Omental fat pad (tissue), 4 donors: ENCODE data around the gene RPL7L1. TPM values are rescaled to one million over a fixed set of nuclear protein-coding genes. Genes with fewer than 3 reads are reported as not detected.

Experiments
- ATAC-seq: fragments of 150-250 bp; one replicate; pipeline ENCODE4 v1.9.1; 2016; ENCODE audit warnings: mild to moderate bottlenecking, moderate library complexity; ENCODE audit not compliant: low FRiP score
- DNase-seq: peaks from one replicate; pipeline ENCODE4 v3.0.0-alpha.2; 2019; ENCODE audit warnings: low spot score
- CTCF ChIP-seq, 3 donors: fragments of 450-650 bp; IDR thresholded peaks; one replicate each; pipeline ENCODE4 v1.5.1; 2016 to 2017; ENCODE audit warnings: antibody characterized with exemption in 3 of 3, mild to moderate bottlenecking in 3 of 3, moderate library complexity in 2 of 3
- total RNA-seq, 4 donors: library from RNA; depleted of rRNA; stranded (reverse); fragments of >200 nt; gene quantifications; one replicate each; pipeline ENCODE4 v1.1.0, GENCODE V29; 2016

Gene RPL7L1
- total RNA-seq, 4 donors from 2014 or later = 93.0 to 138 (median 105) TPM

DNA sequence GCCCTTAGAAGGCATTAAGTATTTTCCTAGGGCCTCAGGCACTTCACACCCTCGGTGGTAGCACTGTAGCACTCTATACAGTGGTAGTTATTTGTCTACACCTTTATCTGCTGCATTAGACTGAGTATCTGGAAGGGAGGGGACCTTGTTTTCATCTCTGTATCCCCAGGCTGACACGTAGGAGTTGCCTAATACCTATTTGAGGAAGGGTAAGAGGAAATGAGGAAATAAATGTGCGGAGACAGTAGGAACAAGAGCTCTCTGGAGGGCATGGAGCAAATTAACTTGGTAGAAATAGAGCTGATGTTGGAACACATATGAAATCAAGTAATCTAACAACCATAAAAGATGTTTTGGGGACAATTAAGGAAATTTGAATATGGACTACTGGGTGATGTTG is 53.8 kb downstream of the RPL7L1 start:
- no peak for TF ChIP-seq CTCF (IDR thresholded peaks at IDR 0.05)
- no peak for DNase-seq
- ATAC-seq = no peak

- no peak for DNase-seq
- no peak for ATAC-seq
- no peak for TF ChIP-seq CTCF (IDR thresholded peaks at IDR 0.05)
These were observed 55.9 kb downstream of the RPL7L1 start for GRCh38 chr6:42935322-42935721.

DNA sequence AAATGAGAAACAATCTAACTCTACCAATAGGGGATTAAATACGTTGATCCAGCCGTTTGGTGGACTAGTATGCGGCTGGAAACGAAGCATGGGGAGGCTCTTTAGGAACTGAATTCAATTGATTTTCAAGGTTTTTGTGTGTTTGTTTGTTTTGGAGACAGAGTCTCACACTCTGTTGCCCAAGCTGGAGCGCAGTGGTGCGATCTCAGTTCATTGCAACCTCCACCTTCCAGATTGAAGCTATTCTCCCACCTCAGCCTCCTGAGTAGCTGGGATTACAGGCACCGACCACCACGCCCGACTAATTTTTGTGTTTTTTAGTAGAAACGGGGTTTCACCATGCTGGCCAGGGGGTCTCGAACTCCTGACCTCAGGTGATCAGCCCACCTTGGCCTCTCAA is 57.0 kb downstream of the RPL7L1 start:
- no peak for ATAC-seq
- no peak for DNase-seq
- TF ChIP-seq CTCF (IDR thresholded peaks at IDR 0.05) = no peak

DNA sequence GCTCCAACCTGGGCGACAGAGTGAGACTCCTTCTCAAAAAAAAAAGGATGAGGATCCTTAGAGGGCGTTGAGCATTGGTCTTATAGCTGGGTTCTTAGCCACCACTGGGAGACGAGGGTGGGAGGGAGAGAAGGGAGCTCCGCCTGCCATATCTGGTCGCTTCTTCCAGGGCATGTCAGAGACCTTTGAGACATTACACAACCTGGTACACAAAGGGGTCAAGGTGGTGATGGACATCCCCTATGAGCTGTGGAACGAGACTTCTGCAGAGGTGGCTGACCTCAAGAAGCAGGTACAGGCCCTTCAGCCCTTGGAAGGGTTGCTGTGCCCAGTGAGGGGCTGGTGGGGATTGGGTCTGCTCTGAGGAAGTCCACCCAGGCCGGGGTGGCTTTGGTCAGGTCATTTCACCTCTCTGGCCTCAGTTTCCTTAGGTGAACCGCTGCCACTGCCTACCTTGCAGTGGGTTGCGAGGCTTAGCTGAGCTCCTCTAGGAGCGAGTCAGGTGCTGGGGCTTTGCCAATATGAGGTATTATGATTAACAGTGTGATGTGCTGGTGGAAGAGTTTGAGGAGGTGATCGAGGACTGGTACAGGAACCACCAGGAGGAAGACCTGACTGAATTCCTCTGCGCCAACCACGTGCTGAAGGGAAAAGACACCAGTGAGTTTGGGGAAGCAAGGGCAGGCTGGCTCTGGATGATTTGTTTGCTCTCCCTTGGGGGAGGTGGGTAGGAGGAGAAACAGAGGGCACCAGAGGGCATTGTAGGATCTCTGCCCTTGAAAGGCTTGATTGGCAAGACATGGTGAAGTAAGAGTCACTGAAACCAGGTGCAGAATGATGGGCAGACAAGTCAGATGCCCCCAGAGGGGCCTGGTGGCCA is 58.4 kb downstream of the RPL7L1 start:
- no peak for TF ChIP-seq CTCF (IDR thresholded peaks at IDR 0.05)
- ATAC-seq = no peak
- no peak for DNase-seq

GRCh38 chr6:42938428-42938796 is 59.0 kb downstream of the RPL7L1 start:
- ATAC-seq (no peak), DNase-seq (no peak)
- TF ChIP-seq CTCF (IDR thresholded peaks at IDR 0.05) = no peak

- no peak for ATAC-seq
- no peak for TF ChIP-seq CTCF (IDR thresholded peaks at IDR 0.05)
These were observed 59.8 kb downstream of the RPL7L1 start for GRCh38 chr6:42938987-42939809.

More at GRCh38 chr6:42938987-42939809, 59.8 kb downstream of the RPL7L1 start:
- DNase-seq = no peak

Other genes with a start within 250 kb of the RPL7L1 start
- 1 to 10 TPM in 1 of 4 donors, under 1 TPM in 3; 0.38 to 1.4 (median 0.54) TPM for gene PRPH2, start 157.0 kb upstream of the RPL7L1 start, total RNA-seq
- 10 to 100 TPM; 16.4 to 30.7 (median 22.0) TPM for gene TBCC, start 133.5 kb upstream of the RPL7L1 start, total RNA-seq
- 10 to 100 TPM in 3 of 4 donors, 1 to 10 TPM in 1; 7.6 to 18.8 (median 12.9) TPM for gene BICRAL, start 97.6 kb upstream of the RPL7L1 start, total RNA-seq
- gene PTCRA, start 36.4 kb downstream of the RPL7L1 start, total RNA-seq = under 1 TPM in 1 of 4 donors, not detected in 3; 0.72 TPM
- gene CNPY3, start 49.9 kb downstream of the RPL7L1 start, total RNA-seq = 10 to 100 TPM; 28.4 to 43.7 (median 32.6) TPM
- 1 to 10 TPM in 2 of 4 donors, under 1 TPM in 1, not detected in 1; 0.84 to 1.1 (median 1.0) TPM for gene GNMT, start 81.1 kb downstream of the RPL7L1 start, total RNA-seq
- gene PEX6, start 99.6 kb downstream of the RPL7L1 start, total RNA-seq = 10 to 100 TPM in 3 of 4 donors, 1 to 10 TPM in 1; 5.0 to 22.1 (median 12.8) TPM
- 10 to 100 TPM; 18.0 to 41.5 (median 37.4) TPM for gene PPP2R5D, start 105.0 kb downstream of the RPL7L1 start, total RNA-seq
- 10 to 100 TPM; 39.6 to 67.8 (median 45.5) TPM for gene MEA1, start 134.3 kb downstream of the RPL7L1 start, total RNA-seq
- 100 to 1,000 TPM in 1 of 4 donors, 10 to 100 TPM in 3; 58.0 to 106 (median 95.0) TPM for gene KLHDC3, start 134.6 kb downstream of the RPL7L1 start, total RNA-seq
- gene RRP36, start 142.0 kb downstream of the RPL7L1 start, total RNA-seq = 10 to 100 TPM; 44.1 to 54.2 (median 48.7) TPM
- 10 to 100 TPM; 10.1 to 17.3 (median 14.3) TPM for gene CUL7, start 174.2 kb downstream of the RPL7L1 start, total RNA-seq
- gene MRPL2, start 179.8 kb downstream of the RPL7L1 start, total RNA-seq = 10 to 100 TPM; 10.7 to 32.2 (median 19.3) TPM
- 10 to 100 TPM; 15.2 to 21.1 (median 16.5) TPM for gene KLC4, start 180.0 kb downstream of the RPL7L1 start, total RNA-seq
- 10 to 100 TPM; 11.5 to 38.9 (median 13.8) TPM for gene PTK7, start 196.7 kb downstream of the RPL7L1 start, total RNA-seq